H1 (cell line): ENCODE measurements around the gene ODAD3.

Experiments used
- BRCA1 ChIP-seq: IDR thresholded peaks from 2 replicates; pipeline ENCODE4 v1.6.1; 2012; ENCODE audit warnings: low read depth, low read length, improper control_type of control experiment
- CHD2 ChIP-seq: IDR thresholded peaks from 2 replicates; pipeline ENCODE4 v1.6.1; 2012; ENCODE audit warnings: low read length, improper control_type of control experiment
- EZH2 ChIP-seq: fragments of 200-600 bp; sonication (generic); IDR thresholded peaks from 2 replicates; pipeline ENCODE4 v1.7.1; 2012; ENCODE audit warnings: low read depth, mild to moderate bottlenecking, moderate library complexity, low read length, inconsistent platforms; ENCODE audit not compliant: severe bottlenecking
- GTF2F1 ChIP-seq: IDR thresholded peaks from 2 replicates; pipeline ENCODE4 v1.6.1; 2012; ENCODE audit warnings: low read depth, low read length, improper control_type of control experiment, borderline replicate concordance
- JUN ChIP-seq: IDR thresholded peaks from 2 replicates; pipeline ENCODE4 v1.6.1; 2011; ENCODE audit warnings: low read depth, mild to moderate bottlenecking, improper control_type of control experiment, low read length
- PHF8 ChIP-seq: fragments of 200-600 bp; sonication (generic); conservative IDR thresholded peaks from 2 replicates; pipeline ENCODE4 v1.7.1; 2012; ENCODE audit warnings: low read depth, mild to moderate bottlenecking, inconsistent platforms, low read length, moderate library complexity
- POLR2A ChIP-seq, 2 experiments: IDR thresholded peaks; 1 replicate in 1 of 2; 2 replicates in 1 of 2; pipeline ENCODE4 v1.6.1; 2011; ENCODE audit warnings: low read depth in 2 of 2, low read length in 2 of 2, mild to moderate bottlenecking in 2 of 2; ENCODE audit errors: control extremely low read depth in 1 of 2
- POLR2AphosphoS5 ChIP-seq: IDR thresholded peaks from 2 replicates; pipeline ENCODE4 v1.6.1; 2011; ENCODE audit warnings: low read depth, low read length
- SIN3A ChIP-seq, 2 experiments: IDR thresholded peaks in 1 of 2; conservative IDR thresholded peaks in 1 of 2; 2 replicates each; pipeline ENCODE4 v1.6.1; 2011 to 2012; ENCODE audit warnings: low read length in 2 of 2, improper control_type of control experiment in 1 of 2, low read depth in 1 of 2, mild to moderate bottlenecking in 1 of 2
- TAF1 ChIP-seq: IDR thresholded peaks from 2 replicates; pipeline ENCODE4 v1.6.1; 2011; ENCODE audit warnings: mild to moderate bottlenecking, low read depth, low read length
- YY1 ChIP-seq: IDR thresholded peaks from 2 replicates; pipeline ENCODE4 v1.6.1; 2011; ENCODE audit warnings: low read depth, mild to moderate bottlenecking, low read length
- ZNF274 ChIP-seq: IDR thresholded peaks from 2 replicates; pipeline ENCODE4 v1.7.0; 2012; ENCODE audit warnings: low read length, borderline replicate concordance; ENCODE audit errors: extremely low read depth
- TF ChIP-seq, protein P1 (sequence below), 3 experiments: IDR thresholded peaks; 1 replicate in 2 of 3; 2 replicates in 1 of 3; pipeline versions ENCODE4 v1.5.1 to v1.6.1; 2011; ENCODE audit warnings: low read length in 3 of 3, mild to moderate bottlenecking in 3 of 3, inconsistent platforms in 2 of 3, low read depth in 1 of 3, moderate library complexity in 1 of 3; ENCODE audit not compliant: insufficient read depth in 1 of 3; ENCODE audit errors: control extremely low read depth in 1 of 3
- TF ChIP-seq, protein P2 (sequence below): IDR thresholded peaks from 2 replicates; pipeline ENCODE4 v1.6.1; 2011; ENCODE audit warnings: low read length, improper control_type of control experiment

DNA sequence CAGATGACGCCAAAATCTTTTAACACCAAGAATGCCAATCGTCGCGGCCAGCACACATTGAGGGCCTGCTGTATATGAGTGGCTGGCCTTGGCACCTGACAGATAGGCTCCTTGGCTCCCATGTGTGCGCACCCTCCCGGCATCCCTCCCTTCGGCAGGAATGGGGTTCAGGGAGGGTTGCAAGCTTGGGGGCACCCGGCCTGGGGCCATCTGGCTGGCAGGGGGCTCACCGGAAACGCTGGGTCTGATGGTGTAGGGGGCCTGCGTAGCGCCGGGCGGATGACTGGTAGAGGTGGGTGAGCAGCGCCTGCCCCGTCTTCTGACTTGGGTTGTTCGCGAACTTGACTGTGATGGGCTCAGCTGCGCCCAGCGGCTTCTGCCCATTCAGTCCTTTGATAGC is 22.9 kb upstream of the ODAD3 start:
- TF ChIP-seq, protein P1, sequence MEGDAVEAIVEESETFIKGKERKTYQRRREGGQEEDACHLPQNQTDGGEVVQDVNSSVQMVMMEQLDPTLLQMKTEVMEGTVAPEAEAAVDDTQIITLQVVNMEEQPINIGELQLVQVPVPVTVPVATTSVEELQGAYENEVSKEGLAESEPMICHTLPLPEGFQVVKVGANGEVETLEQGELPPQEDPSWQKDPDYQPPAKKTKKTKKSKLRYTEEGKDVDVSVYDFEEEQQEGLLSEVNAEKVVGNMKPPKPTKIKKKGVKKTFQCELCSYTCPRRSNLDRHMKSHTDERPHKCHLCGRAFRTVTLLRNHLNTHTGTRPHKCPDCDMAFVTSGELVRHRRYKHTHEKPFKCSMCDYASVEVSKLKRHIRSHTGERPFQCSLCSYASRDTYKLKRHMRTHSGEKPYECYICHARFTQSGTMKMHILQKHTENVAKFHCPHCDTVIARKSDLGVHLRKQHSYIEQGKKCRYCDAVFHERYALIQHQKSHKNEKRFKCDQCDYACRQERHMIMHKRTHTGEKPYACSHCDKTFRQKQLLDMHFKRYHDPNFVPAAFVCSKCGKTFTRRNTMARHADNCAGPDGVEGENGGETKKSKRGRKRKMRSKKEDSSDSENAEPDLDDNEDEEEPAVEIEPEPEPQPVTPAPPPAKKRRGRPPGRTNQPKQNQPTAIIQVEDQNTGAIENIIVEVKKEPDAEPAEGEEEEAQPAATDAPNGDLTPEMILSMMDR (IDR thresholded peaks at IDR 0.05; ENCODE audit: control extremely low read depth in 1 of 3, insufficient read depth in 1 of 3, low read depth in 1 of 3, low read length in 3 of 3): no peak
- TF ChIP-seq JUN (no peak), SIN3A (conservative IDR thresholded peaks at IDR 0.05 in 1 of 2, IDR thresholded peaks at IDR 0.05 in 1 of 2; ENCODE audit: low read depth in 1 of 2, low read length in 2 of 2) (no peak), CHD2 (no peak), POLR2AphosphoS5 (no peak), POLR2A (IDR thresholded peaks at IDR 0.05; ENCODE audit: control extremely low read depth in 1 of 2, low read depth in 2 of 2, low read length in 2 of 2) (no peak), PHF8 (no peak), GTF2F1 (no peak), YY1 (no peak), EZH2 (no peak), BRCA1 (no peak), ZNF274 (no peak), TAF1 (no peak)
- TF ChIP-seq, protein P2, sequence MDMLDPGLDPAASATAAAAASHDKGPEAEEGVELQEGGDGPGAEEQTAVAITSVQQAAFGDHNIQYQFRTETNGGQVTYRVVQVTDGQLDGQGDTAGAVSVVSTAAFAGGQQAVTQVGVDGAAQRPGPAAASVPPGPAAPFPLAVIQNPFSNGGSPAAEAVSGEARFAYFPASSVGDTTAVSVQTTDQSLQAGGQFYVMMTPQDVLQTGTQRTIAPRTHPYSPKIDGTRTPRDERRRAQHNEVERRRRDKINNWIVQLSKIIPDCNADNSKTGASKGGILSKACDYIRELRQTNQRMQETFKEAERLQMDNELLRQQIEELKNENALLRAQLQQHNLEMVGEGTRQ: no peak
